NCI-H1436 treated with DMSO at 0.1 percent for 48 hours (cell line): ENCODE results near the gene KLHDC3.
"Not testable (repeated sequence)": the region's sequence is repeated elsewhere in the genome, so short reads cannot be mapped to it uniquely, and the experiment has no call there.

ENCODE experiments used
- DNase-seq: peaks from one replicate; lab custom pipeline; 2025; lab: John Stamatoyannopoulos, UW

Gene KLHDC3

DNA sequence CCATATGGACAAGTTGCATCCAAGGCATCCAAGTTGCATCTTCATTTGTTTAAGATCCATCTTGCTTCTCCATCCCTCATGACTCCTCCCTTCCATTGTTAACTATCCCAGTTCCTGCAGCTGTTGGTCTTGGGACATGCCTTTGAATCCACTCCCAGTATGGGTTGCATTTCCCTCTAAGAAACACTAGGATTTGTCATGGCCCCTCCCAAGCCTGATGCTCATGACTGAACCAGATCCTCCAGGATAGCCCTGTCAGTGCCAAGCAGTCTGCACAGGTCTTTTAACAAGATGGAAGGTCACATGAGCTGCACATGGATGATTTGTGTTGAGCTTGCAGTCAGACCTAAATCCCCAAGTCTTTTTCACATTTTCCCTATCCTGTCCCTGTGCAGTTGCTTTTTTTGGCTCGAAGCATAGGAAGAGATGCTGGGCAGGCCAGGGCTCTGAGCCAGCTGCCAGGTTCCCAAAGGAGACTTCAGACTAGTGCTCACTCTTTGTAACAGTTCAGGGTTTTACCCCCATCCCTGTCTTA lies 25.5 kb upstream of the KLHDC3 start:
- no peak for DNase-seq

DNA sequence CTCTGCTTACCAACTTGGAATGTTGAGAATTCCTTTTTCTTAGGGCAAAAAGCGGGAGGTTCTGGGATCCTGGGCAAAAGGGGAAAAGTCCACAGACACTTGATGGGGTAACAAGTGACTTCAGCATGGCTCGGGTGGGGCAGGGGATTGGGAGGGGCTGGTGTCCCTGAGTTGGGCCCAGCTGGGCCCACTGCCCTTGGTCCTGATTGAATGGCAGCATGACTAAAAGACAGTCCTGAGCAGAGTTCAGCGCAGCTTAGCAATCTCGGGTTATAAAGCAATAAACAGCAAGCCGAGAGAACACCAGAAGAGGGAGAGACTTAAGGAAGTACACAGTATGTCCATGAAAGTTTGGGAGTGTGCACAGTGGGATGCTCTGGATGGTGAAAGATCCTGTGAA lies 24.1 kb upstream of the KLHDC3 start:
- DNase-seq, result no peak

DNA sequence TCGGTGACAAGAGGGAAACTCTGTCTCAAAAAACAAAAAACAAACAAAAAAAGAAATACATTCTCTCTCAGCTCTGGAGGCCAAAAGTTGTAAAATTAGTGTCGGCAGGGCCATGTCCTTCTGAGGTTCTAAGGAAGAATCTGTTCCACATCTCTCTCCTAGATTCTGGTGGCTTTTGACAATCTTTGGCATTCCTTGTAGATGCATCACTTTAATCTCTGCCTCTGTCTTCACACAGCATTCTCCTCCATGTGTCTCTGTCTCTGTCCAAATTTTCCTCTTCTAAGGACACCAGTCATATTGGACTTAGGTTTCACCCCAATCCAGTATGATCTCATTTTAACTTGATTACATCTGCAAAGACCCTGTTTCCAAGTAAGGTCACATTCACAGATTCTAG lies 20.6 kb upstream of the KLHDC3 start:
- no peak for DNase-seq

DNA sequence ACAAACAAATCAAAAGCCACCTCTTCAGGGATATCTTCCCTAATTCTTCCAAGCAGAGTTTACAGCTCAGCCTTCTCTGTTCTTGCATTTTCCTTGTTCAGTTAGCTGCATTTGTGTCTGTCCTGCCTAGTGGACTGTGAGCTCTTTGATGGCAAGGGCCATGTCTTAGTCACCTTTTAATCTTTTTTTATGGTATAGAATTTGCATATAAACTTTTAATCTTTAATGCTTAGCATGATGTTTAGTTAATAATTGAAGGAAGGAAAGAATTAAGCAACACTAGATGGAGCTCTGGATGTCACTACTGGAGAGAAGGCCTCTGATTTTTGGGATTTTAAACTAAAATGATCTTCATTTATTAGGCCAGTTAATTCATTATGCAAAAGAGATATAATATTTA lies 17.5 kb upstream of the KLHDC3 start:
- no peak for DNase-seq

DNA sequence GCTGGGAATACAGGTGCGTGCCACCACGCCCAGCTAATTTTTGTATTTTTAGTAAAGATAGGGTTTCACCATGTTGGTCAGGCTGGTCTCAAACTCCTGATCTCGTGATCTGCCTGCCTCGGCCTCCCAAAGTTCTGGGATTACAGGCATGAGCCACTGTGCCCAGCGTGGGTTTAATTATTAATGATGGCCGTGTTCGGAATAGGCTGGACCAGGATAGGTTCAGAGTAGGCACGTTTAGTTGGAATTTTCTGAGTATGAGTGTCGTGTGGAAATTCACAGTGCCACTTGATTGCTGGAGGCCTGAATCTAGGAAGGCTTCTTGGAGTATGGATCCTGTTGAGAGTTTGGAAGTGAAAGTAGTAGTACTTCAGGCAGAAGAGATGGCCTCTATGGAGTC lies 15.8 kb upstream of the KLHDC3 start:
- DNase-seq, result not testable (repeated sequence)

DNA sequence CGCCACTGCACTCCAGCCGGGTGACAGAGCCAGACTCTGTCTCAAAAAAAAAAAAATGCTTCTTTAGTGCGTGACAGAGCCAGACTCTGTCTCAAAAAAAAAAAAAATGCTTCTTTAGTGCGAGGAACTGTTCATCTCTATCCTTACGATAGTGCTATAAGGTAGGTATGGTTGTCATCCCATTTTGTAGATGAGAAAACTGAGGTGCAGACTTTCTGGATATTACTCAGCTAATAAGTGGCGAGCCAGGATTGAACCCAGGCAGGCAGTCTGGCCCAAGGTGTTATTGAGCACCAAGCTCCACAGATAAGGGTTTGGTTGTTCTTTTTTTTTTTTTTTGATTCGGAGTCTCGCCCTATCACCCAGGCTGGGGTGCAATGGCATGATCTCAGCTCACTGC lies 12.2 kb upstream of the KLHDC3 start:
- no peak for DNase-seq

DNA sequence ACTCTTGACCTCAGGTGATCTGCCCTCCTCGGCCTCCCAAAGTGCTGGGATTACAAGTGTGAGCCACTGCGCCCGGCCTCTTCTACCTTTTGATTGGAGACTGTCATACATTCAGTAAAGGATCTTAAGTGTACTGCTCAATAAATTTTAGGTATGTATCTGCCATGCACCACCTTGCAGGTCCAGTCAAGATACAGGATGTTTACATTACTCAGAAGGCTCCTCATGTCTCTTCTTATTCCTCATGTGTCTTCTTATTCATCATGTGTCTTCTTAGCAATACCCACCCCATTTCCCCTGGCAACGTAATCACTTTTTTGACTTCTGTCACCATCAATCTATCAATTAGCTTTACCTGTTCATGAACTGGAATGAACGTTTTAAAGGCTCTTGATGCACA lies 8.2 kb upstream of the KLHDC3 start:
- DNase-seq, result no peak

DNA sequence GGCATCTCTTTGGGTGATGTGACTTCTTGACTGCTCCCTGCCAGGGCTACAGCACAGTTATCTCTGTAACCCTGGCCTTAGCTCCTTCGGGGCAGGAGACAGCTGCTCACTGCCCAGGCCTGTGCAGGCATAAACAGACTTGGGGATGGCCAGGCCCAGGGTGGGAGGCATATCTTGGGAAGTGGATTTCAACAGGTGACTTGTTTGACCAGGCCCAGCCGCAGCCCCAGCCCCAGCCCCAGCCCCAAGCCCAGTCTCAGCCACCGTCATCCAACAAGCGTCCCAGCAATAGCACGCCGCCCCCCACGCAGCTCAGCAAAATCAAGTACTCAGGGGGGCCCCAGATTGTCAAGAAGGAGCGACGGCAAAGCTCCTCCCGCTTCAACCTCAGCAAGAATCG lies 7.8 kb upstream of the KLHDC3 start:
- DNase-seq, result no peak

DNA sequence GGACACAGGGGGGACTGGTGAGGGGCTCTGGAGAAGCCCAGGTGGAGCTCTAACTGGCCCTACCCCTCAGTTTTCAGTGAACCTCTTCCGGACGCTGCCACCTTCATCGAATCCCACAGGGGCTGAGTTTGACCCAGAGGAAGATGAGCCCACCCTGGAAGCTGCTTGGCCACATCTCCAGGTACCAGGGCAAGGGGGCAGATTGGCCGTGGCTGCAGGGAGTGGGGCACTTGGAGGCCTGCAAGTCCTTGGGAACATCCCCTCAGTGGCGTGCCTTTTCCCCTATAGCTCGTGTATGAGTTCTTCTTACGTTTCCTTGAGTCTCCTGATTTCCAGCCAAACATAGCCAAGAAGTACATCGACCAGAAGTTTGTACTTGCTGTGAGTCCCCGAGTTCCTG lies 6.9 kb upstream of the KLHDC3 start:
- no peak for DNase-seq

DNA sequence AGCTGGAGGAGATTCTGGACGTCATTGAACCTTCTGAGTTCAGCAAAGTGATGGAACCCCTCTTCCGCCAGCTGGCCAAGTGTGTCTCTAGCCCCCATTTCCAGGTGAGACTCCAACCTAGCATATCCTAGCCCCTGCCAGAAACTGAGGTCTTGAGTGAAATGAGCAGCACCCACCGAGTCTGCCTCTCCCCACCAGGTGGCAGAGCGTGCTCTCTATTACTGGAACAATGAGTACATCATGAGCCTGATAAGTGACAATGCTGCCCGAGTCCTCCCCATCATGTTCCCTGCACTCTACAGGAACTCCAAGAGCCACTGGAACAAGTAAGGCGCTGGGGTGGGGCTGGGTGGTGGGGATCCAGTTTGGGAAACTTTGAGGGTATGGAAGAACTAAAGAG lies 4.9 kb upstream of the KLHDC3 start:
- no peak for DNase-seq

DNA sequence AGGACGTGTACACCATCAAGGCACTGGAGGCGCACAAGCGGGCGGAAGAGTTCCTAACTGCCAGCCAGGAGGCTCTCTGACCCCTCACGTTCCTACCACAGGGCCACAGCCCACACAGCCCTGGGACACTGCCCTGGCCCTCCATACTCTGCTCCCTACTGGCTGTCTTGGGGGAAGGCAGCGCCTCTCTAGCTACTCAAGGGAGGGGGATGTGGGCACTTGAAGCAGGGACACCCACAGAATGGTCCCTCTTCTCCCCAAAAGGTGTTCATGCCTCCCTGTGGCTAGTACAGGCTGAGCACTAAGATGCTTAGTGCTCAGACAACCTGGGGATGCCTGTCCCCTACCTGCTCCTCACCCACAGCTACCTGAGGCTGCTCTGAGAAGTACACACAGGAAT lies 2.8 kb upstream of the KLHDC3 start:
- DNase-seq, result no peak

DNA sequence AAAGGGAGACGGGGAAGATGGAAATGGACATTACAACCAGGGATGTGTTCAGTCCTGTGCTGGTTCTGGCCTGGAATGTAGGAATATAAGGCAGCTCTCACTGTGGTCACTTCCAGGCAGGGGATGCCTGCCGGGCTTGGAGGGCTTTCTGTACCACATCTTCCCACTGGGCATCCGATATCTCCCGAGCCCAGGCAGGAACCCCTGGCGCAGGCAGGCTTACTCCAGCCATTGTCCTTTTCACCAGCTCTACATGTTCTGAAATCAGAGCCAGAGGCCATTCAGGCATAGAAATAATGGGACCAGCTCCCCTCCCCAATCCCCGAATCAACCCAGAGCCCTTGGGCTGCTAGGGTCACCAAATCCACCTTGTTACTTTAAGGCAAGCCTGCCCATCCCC lies 1.7 kb upstream of the KLHDC3 start:
- DNase-seq, result no peak

DNA sequence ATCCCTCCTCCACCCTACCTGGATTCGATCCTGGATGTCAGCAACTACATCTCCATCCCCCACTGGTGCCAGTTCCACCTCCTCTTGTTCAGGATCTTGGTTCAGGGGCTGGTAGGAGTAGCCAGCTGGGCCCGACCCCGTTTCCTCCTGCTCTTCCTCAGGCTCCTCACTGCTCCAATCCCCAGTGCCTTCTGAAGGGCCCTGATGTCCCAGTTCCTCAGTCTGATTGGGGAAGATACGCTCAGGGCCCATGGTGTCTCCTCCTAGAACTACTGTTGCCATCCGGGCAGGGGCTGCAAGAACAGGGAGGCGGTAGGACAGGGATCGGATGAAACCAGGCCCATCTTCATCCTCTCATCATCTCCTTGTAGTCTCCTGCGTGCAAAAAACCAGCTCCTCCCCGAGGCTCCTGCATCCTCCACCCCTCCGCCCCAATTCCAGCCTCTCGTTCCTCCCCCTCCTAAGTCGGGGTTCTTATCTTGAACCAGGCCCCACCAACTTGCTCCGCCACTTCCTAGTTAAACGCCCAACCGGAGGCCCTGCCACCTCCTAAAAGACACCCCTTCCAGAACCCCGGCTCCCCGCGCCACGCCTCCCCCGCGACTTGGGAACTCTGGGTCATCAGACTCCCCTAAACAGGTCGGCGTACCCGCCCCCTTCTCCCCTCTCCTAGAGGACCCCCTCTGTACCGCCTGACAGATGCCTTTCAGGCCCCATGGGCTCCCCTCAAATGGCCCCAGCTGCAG lies 779 bp upstream of the KLHDC3 start:
- DNase-seq, result no peak

DNA sequence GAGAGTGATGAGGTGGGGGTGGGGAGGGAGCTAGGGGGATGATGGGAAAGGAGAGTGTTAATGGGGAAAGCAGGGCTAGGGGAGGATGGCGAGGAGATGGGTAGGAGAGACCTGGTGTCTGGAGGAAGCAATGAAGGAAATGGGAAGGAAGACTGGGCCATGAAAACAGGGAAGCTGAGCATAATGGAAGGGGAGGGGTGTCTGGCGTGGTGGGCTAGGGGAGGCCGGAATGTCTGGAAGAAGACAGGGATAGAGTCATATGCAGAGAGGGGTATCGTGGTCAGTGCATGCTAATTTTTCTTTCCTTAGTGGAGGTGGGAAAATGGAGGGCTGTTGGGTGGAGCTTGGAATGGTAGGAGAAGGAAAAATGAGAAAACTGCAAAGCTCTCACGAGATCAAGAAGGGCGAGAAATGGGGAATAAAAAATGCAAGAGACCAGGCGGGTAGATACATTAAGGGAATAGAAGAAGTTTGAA lies 423 bp downstream of the KLHDC3 start:
- no peak for DNase-seq

DNA sequence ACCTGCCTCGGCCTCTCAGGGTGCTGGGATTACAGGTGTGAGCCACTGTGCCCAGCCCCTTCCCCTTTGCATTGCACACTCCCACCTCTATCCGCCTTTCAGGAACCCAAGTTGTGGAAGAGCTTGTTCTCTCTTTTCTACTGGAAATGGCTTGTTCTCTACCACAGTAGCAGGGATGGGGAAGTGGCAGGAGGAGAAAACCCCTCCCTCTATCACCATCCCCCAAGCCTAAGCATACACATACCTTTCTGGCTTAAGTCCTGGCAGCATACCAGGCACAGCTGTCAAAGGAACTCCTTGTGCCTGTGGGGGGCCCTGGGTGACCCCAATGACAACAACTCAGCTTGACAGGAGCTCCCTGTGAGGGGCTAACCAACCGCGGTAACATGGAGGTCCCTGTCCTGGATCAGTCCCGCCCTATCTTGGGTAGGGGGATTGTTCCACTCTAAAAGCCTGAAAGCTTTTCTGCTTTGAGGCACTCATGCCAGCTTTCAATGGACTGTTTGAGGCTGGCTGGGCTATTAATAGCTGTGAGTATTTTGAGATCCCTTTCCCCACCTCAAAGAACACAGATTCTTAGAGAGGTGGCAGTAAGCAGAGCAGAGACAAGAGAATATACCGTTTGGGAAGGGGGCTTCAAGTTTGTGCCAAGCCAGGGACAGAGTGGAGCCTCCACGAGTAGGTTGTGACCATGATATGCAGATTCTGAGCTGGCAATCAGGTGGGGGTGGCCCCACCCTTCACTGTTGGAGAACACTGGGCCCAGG lies 2.3 kb downstream of the KLHDC3 start:
- no peak for DNase-seq

DNA sequence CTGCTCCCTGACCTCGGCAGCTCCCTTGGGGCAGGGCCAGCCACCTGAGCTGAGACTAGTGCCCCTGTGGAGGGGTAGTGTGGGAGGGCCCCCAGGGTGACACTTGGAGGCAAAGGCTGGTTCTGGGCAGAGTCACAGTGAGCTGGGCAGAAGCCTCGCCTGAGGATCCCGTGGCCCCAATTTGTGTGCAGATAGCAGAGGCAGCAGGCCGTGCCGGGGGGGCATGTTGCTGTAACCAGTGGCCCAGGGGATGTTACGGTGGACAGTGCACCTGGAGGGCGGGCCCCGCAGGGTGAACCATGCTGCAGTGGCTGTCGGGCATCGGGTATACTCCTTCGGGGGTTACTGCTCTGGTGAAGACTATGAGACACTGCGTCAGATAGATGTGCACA lies 2.9 kb downstream of the KLHDC3 start:
- no peak for DNase-seq

DNA sequence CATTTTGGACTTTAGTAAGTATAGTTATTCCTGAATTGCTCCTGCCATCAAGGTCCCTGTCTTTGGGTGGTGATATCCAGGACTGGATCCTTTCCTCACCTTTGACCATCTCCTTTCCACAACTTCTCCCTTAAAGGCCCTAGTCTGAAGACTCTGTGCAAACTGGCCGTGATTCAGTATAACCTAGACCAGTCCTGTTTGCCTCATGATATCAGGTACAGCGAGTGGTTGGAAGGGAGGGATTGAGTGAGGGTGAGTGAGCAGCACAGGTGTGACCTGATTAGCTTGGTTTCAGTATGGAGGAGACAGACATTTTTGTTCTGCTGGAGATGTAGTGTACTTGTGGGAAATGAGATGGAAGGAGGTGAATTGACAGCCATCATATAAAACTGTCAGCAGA lies 5.1 kb downstream of the KLHDC3 start:
- no peak for DNase-seq

DNA sequence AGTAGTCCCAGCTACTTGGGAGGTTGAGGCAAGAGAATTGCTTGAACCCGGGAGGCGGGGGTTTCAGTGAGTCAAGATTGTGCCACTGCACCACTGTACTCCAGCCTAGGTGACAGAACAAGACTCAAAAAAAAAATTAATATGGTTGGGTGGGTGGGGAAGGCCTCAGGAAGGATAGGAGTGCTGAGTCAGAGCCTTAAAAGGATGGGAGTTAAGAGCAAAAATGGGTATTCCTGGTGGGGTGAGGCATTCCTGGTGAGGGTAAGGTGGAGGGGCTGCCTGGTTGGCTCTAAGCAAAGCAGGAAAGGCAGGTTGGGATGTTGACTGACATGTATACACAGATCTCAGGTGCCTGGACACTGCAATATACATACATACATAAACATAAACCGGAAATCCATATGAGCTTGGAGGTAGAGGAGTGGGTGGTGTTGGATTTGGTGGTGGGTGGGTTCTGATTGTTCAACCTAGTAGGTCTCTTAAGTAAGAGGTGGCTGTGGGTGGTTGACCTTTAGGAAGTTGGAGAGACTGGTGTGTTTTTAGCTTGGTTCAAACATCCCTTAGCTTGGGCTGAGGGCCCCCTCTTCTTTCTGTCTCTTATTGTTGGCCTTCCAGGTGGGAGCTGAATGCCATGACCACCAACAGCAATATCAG lies 6.1 kb downstream of the KLHDC3 start:
- DNase-seq, result no peak

DNA sequence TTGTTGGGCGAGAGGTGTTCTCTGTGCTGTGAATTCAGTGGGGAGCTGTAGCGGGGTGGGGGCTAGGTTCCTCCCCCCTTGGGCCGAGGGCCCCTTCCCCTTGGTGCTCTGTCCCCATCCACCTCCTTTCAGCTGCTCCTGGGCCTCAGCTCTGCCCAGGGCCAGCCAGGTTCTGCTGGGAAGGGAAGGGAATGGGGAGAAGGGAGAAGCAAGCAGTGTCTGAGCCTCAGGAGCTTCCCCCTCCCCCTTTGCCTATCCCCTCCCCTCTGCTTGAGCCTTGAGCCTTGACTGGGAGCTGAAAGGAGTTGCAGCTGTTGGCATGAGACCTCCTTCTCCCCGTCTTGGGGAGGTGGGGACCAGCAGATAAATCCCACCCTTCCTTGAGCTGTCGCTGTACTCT lies 6.8 kb downstream of the KLHDC3 start:
- no peak for DNase-seq

DNA sequence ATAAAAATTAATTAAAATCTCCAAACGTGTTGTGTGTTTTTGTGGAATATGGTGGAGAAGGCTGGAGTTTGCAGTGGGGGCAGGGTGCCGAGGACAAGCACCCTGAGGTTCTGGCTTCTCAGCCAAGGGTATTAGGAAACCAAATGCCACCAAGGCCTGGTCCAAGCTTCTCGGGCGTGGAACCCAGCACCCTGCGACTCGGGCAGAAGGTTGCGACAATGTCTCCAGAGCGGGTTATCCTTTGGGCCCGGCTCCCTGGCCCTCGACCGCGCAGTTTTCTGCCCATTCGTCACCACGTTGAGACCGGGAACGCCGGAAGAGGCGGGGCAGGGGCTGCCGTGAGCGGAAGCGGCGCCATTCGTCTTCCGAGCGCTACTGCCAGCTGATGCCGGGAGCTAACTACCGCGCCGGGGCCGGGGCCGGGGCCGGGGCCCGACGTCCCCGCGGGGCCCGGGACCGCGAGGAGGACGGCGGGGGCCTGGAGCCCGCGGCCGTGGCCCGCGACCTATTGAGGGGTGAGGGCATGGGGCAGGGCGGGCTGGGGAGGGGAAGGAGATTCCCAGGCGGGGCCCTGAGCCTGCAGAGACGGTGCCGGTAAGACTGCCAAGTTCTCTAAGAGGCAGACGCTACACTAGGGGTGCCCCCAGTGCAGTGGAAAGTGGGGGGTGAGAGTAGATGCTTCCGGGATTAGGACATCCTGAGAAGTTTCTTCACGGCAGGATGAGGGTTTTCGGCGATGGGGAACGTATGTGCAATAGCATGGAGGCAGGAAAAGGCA lies 7.4 kb downstream of the KLHDC3 start, which contains the start of gene RRP36:
RRP36 (plus strand) TSS at position 354 of the 778 bp plus-strand sequence; CDS start at position 386, 32 bp downstream.
- no peak for DNase-seq

DNA sequence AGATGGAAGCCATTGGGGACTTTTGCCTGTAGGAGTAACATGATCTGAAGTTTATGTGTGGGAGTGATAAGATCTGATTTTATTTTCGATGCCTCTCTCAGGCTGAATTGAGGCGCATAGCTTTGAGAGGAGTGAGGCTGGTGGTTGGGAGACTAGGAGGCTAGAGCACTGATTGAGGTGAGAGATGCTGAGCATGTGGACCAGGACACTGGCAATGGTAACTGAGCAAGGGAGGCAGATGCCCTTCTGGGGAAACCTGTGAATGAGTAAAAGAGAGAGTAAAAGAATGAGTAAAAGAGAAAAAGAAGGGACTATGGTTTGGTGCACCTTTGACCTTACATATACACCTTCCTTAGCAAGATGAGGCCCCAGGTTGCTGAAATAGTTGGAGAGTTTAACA lies 10.4 kb downstream of the KLHDC3 start:
- DNase-seq, result no peak

DNA sequence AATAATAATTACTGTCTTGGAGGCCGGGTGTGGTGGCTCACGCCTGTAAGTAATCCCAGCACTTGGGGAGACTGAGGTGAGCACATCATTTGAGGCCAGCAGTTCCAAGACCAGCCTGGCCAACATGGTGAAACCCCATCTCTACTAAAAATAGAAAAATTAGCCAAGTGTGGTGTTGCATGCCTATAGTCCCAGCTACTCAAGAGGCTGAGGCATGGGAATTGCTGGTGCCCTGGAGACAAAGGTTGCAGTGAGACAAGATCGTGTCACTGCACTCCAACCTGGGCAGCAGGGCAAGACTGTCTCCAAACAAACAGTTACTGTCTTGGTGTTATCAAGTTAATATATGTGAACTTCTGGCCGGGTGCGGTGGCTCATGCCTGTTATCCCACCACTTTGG lies 12.3 kb downstream of the KLHDC3 start:
- DNase-seq, result no peak
